AG09319 (cell line): Measurements from ENCODE around the gene ANKDD1B.

Experiments used
- DNase-seq: peaks from one replicate; pipeline ENCODE4 v3.0.0-alpha.2; 2010; ENCODE audit warnings: low read depth; ENCODE audit errors: extremely low read depth
- TF ChIP-seq, protein P1 (sequence below): IDR thresholded peaks from 2 replicates; pipeline ENCODE4 v1.5.1; 2011; ENCODE audit warnings: low read depth, mild to moderate bottlenecking, inconsistent platforms, low read length, moderate library complexity

ANKDD1B gene

DNA sequence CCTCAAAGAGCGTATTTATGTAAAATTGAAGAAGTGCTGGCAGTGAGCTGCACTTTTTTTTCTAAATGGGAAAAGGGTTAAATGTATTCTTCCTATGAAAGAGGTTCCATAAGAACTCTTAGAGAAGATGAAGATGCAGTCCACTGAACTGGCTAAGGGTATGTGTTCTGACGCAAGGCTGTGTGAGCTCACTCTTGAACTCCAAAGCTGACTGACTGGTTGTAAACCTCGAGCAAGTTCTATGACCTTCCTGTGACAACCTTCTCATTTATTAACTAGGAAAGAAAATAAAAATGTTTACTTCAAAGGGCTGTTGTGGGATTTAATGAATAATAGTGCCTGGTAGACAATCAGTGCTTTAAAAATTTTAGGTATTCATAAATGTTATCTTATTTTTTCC, 59.3 kb downstream of the ANKDD1B start:
- TF ChIP-seq, protein P1, sequence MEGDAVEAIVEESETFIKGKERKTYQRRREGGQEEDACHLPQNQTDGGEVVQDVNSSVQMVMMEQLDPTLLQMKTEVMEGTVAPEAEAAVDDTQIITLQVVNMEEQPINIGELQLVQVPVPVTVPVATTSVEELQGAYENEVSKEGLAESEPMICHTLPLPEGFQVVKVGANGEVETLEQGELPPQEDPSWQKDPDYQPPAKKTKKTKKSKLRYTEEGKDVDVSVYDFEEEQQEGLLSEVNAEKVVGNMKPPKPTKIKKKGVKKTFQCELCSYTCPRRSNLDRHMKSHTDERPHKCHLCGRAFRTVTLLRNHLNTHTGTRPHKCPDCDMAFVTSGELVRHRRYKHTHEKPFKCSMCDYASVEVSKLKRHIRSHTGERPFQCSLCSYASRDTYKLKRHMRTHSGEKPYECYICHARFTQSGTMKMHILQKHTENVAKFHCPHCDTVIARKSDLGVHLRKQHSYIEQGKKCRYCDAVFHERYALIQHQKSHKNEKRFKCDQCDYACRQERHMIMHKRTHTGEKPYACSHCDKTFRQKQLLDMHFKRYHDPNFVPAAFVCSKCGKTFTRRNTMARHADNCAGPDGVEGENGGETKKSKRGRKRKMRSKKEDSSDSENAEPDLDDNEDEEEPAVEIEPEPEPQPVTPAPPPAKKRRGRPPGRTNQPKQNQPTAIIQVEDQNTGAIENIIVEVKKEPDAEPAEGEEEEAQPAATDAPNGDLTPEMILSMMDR = no peak
- DNase-seq = no peak

DNA sequence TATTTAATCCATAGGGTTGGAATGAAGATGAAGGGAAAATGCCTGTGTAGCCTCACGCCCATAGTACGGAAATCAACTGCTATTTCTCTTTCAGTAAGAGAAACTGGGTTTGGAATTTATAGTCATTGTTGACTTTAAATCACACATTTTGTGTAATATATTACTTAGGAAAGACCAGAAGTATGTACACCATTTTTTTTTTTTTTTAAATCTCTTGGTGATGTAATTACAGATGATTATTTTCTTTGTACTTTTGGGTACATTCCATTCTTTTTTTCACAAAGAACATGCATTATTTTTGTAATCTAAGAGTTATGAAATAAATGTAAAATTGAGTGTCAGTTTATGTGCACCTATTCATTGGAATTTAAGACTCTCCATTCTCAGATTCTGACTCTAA, 60.3 kb downstream of the ANKDD1B start:
- TF ChIP-seq, protein P1 = no peak
- DNase-seq = no peak

DNA sequence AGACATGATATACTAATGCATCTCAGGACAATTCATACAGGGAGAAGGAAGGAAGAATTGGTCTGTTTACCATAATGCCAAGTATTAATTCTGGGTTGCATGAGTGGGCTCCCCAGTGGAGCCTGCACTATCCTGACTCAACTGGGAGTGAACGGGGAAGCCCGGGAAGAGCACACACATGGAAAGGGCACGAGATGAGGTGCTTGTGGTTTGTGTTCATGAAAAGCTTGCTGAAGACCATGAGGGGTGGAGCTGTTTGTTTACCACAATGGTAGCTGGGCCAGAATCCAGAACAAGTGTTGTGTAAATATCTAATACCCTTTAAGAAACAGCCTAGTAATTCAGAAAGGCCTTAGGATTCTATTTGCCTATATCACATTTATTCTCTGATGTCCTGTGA, 61.4 kb downstream of the ANKDD1B start:
- DNase-seq = no peak
- TF ChIP-seq, protein P1 = no peak

DNA sequence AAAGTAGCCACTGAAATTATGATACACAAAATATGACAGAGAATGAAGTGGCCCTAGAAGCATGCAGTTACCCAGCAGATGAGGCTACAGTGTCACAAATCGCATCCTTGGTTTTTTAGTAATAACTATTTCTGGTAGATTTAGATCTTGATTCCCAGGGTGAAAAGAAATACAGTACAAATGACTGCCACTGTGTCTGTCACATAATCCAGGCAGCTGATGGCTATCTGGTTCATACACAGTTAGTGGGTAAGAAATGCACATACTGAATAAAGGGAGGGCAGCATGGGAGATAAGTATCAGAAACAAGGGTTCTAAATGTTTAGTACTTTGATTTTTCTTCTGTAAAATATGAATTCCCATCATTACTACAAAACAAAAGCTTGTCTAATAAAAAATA, 64.5 kb downstream of the ANKDD1B start:
- TF ChIP-seq, protein P1 = no peak
- no peak for DNase-seq

DNA sequence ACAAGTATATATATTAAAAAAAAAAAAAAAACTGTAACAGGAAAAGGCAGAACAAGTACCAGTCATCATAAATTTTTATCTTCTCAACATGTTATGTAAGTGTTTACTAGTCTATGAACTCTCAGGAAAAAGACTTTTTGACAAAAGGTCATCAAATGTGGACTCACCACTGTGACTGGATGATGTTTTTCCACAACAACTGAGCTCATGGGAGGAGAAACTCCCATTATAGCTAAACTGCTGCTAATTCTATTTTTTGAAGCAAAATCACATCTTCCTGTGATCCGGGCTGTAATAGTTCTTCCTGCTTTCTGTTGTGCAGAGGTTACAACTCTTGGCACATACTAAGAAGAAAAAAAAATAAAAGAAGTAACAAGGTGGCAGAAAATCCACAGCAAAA, 66.4 kb downstream of the ANKDD1B start:
- TF ChIP-seq, protein P1 = no peak
- DNase-seq = no peak

DNA sequence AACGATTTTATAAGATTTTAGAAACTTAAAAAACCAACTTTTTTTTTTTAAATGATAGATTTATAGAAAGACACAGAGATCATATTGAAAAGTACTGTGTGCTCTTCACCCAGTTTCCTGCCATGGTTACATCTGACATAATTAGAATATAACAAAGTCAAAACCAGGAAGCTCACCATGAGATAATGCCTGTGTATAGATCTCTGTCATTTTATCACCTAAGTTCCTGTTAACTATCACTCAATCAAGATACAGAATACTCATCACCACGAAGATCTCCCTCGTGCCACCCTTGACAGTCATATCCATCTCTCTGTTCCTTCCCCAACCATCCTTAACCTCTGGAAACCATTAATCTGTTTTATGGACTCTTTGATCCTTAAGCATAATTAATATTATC, 66.9 kb downstream of the ANKDD1B start:
- TF ChIP-seq, protein P1 = no peak
- no peak for DNase-seq

DNA sequence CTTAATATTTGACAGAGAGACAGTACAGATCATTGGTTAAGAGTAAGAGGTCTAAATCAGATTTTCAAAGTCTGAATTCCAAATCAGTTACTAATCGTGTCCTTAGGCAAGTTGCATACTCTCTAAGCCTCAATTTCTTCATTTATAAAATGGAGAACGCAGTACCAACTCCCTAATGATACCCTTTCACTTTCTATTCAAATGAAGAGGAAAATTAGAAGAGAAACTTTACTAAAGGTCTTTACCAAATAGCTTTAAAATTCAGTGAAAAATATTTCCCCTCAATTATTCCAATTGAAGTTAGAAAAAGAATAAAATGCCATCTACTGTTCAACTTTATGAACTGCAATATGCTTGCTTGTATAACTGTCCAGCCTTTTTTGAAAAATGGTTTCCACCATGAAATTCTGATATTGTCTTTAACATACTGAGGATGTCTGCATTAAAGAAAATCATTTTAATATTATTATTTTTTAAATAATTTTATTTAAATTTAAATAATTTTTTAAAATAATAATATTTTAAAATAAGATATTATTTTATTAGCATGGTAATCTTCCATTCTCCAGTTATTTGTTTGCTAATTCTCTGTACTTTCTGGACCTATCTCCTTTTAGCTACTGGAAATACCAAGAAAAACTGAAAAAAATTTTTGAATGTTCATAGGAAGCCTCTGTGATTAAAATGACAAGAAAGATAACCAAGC, 70.0 kb downstream of the ANKDD1B start:
- DNase-seq = no peak

More for the DNA sequence above, 70.0 kb downstream of the ANKDD1B start:
- TF ChIP-seq, protein P1 = peak; percentile 60
